Liver (tissue), 3 donors: Measurements from ENCODE around the gene DCAF8L2.

Experiments
- FOXA1 ChIP-seq: IDR thresholded peaks from 2 replicates; pipeline ENCODE4 v1.6.1; 2016; ENCODE audit warnings: antibody characterized with exemption
- HNF4A ChIP-seq, 2 donors: conservative IDR thresholded peaks; 2 replicates each; pipeline ENCODE4 v1.6.1; 2016; ENCODE audit warnings: antibody characterized with exemption in 2 of 2, mild to moderate bottlenecking in 2 of 2
- JUND ChIP-seq, 2 donors: IDR thresholded peaks; 2 replicates each; pipeline ENCODE4 v1.6.1; 2016; ENCODE audit warnings: antibody characterized with exemption in 2 of 2
- RAD21 ChIP-seq, 2 donors: IDR thresholded peaks; 2 replicates each; pipeline ENCODE4 v1.6.1; 2016; ENCODE audit warnings: antibody characterized with exemption in 2 of 2, mild to moderate bottlenecking in 2 of 2
- RXRA ChIP-seq, 2 donors: IDR thresholded peaks; 2 replicates each; pipeline ENCODE4 v1.6.1; 2017 to 2018; ENCODE audit warnings: antibody characterized with exemption in 2 of 2, mild to moderate bottlenecking in 1 of 2
- TAF1 ChIP-seq: conservative IDR thresholded peaks from 2 replicates; pipeline ENCODE4 v1.6.1; 2016; ENCODE audit warnings: antibody characterized with exemption, mild to moderate bottlenecking
- YY1 ChIP-seq: IDR thresholded peaks from 2 replicates; pipeline ENCODE4 v1.6.1; 2016; ENCODE audit warnings: antibody characterized with exemption, mild to moderate bottlenecking
- TF ChIP-seq, protein P1 (sequence below): fragments of 150-350 bp; IDR thresholded peaks from 2 replicates; pipeline ENCODE4 v1.5.1; 2017; ENCODE audit warnings: improper control_type of control experiment, low read depth, low read length; ENCODE audit not compliant: missing input control
- TF ChIP-seq, protein P2 (sequence below): IDR thresholded peaks from 2 replicates; pipeline ENCODE4 v1.6.1; 2016; ENCODE audit warnings: antibody characterized with exemption
- TF ChIP-seq, protein P3 (sequence below): IDR thresholded peaks from 2 replicates; pipeline ENCODE4 v1.6.1; 2016; ENCODE audit warnings: antibody characterized with exemption
- TF ChIP-seq, protein P4 (sequence below): IDR thresholded peaks from 2 replicates; pipeline ENCODE4 v1.6.1; 2016; ENCODE audit warnings: antibody characterized with exemption, mild to moderate bottlenecking
- donor health status: healthy.
- donor health status: healthy.

DNA sequence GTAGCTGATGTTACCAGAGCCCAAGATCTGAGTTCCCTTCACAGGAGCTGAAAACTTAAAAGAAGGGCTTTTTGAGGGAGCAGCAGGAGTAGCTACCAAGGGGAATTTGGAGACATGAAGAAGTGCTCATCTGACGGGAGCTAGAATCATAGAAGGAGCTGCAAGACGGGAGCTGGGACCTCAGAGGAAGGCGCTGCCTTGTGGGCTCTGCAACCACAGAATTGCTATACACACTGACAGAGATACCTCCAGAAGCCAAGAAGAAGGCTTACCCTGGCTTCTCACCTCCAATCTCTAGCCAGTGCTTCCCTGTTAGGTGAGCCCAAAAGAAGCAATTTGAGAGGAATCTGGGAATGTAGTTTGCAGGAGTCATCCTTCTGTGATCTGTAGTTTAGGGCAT lies 35.9 kb downstream of the DCAF8L2 start:
- TF ChIP-seq, protein P1, sequence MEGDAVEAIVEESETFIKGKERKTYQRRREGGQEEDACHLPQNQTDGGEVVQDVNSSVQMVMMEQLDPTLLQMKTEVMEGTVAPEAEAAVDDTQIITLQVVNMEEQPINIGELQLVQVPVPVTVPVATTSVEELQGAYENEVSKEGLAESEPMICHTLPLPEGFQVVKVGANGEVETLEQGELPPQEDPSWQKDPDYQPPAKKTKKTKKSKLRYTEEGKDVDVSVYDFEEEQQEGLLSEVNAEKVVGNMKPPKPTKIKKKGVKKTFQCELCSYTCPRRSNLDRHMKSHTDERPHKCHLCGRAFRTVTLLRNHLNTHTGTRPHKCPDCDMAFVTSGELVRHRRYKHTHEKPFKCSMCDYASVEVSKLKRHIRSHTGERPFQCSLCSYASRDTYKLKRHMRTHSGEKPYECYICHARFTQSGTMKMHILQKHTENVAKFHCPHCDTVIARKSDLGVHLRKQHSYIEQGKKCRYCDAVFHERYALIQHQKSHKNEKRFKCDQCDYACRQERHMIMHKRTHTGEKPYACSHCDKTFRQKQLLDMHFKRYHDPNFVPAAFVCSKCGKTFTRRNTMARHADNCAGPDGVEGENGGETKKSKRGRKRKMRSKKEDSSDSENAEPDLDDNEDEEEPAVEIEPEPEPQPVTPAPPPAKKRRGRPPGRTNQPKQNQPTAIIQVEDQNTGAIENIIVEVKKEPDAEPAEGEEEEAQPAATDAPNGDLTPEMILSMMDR: no peak
- TF ChIP-seq TAF1: no peak
- TF ChIP-seq HNF4A (conservative IDR thresholded peaks at IDR 0.05): no peak
- no peak for TF ChIP-seq JUND (IDR thresholded peaks at IDR 0.05)
- TF ChIP-seq, protein P2, sequence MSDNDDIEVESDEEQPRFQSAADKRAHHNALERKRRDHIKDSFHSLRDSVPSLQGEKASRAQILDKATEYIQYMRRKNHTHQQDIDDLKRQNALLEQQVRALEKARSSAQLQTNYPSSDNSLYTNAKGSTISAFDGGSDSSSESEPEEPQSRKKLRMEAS: no peak
- no peak for TF ChIP-seq YY1
- TF ChIP-seq, protein P3, sequence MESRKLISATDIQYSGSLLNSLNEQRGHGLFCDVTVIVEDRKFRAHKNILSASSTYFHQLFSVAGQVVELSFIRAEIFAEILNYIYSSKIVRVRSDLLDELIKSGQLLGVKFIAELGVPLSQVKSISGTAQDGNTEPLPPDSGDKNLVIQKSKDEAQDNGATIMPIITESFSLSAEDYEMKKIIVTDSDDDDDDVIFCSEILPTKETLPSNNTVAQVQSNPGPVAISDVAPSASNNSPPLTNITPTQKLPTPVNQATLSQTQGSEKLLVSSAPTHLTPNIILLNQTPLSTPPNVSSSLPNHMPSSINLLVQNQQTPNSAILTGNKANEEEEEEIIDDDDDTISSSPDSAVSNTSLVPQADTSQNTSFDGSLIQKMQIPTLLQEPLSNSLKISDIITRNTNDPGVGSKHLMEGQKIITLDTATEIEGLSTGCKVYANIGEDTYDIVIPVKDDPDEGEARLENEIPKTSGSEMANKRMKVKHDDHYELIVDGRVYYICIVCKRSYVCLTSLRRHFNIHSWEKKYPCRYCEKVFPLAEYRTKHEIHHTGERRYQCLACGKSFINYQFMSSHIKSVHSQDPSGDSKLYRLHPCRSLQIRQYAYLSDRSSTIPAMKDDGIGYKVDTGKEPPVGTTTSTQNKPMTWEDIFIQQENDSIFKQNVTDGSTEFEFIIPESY: no peak
- TF ChIP-seq, protein P4, sequence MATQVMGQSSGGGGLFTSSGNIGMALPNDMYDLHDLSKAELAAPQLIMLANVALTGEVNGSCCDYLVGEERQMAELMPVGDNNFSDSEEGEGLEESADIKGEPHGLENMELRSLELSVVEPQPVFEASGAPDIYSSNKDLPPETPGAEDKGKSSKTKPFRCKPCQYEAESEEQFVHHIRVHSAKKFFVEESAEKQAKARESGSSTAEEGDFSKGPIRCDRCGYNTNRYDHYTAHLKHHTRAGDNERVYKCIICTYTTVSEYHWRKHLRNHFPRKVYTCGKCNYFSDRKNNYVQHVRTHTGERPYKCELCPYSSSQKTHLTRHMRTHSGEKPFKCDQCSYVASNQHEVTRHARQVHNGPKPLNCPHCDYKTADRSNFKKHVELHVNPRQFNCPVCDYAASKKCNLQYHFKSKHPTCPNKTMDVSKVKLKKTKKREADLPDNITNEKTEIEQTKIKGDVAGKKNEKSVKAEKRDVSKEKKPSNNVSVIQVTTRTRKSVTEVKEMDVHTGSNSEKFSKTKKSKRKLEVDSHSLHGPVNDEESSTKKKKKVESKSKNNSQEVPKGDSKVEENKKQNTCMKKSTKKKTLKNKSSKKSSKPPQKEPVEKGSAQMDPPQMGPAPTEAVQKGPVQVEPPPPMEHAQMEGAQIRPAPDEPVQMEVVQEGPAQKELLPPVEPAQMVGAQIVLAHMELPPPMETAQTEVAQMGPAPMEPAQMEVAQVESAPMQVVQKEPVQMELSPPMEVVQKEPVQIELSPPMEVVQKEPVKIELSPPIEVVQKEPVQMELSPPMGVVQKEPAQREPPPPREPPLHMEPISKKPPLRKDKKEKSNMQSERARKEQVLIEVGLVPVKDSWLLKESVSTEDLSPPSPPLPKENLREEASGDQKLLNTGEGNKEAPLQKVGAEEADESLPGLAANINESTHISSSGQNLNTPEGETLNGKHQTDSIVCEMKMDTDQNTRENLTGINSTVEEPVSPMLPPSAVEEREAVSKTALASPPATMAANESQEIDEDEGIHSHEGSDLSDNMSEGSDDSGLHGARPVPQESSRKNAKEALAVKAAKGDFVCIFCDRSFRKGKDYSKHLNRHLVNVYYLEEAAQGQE: no peak
- TF ChIP-seq FOXA1: no peak
- TF ChIP-seq RAD21 (IDR thresholded peaks at IDR 0.05): no peak
- no peak for TF ChIP-seq RXRA (IDR thresholded peaks at IDR 0.05)
